Measurements from ENCODE around the gene KRT79. TPM values are rescaled to one million over a fixed set of nuclear protein-coding genes. Genes with fewer than 3 reads are reported as not detected.

The KRT79 gene
- total RNA-seq, 2 donors from 2014 or later = not detected

DNA sequence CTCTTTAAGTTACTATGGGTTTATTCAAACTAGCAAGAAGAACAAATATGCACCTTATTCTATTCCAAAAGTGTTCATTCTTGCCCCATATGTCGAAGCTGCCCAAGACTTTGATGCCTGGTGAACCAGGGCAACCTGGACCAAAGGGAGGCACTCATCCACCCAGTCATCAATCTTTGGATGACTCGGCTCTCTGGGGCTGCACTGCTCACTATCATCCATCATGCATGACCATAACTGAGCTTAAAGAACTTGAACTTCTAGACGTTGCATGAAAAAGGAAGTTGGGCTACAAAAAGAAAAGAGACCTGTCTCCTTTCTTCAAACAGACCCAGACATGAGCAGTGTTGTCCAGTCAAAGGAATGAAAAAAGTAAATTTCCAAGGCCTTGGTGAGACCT, 21.4 kb downstream of the KRT79 start:
- ATAC-seq = no peak
- DNase-seq = no peak
- intact Hi-C loops (cut with DNase I, micrococcal nuclease) = no loop called here

- intact Hi-C loops (cut with DNase I, micrococcal nuclease) = no loop called here
- no peak for ATAC-seq
- no peak for DNase-seq
Measured at GRCh38 chr12:52812073-52812400, 22.1 kb downstream of the KRT79 start.

DNA sequence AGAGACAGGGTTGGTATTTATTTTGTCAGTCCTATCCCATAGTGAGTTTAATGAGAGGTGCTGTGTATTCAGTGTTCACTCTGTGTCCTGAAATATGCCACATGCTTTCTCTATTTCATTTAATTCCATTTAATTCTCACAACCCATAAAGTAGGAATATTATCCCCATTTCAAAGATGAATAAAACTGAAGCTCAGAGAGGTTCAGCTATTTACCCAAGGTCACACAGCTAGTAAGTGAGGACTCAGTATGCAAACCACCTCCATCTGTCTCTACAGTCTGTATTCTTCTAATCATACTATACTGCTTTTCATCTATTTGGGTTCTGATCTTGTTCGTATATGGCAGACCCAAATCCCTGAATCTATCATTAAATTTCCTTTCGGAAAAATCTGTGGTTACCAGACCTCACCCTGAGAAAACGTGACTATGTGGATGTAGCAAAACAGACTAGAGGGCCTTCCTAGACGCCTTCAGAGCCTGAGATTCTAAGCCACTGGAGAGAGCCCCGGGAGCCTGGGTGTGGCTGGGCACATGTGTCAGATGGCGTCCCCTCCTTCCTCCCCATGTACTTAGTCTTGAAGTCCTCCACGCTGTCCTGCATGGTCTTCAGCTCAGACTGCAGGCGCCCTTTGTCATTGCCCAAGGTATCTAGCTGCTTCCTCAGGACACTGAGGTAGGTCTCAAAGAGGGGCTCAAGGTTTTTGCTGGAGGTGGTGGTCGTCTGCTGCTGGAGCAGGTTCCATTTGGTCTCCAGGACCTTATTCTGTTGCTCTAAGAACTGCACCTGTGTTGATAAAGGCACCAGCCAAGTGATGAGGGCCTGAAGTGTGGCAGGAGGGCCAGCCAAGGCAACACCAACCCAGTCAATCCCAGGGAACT, 22.7 kb downstream of the KRT79 start:
- DNase-seq = no peak
- ATAC-seq = no peak
- intact Hi-C loops (cut with DNase I, micrococcal nuclease) = no loop called here

GRCh38 chr12:52810554-52810953, 23.6 kb downstream of the KRT79 start:
- no peak for ATAC-seq
- DNase-seq = no peak
- intact Hi-C loops (cut with DNase I, micrococcal nuclease) = no loop called here

DNA sequence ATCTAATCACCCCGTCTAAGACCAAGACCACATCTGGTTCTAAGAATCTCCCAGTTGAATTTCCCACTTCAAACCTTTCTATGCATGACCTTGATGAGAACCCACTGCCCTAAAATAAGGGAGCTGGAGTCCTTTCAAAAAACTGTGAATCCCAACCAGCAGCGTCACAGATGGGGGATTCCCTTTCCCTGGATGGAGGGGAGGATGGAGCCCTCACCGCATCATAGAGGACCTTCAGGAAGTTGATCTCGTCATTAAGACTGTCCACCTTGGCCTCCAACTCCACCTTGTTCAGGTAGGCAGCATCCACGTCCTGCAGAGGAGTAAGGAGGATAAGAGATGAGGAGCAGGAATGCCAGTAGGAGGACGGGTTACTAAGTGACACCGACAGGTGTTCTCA, 24.9 kb downstream of the KRT79 start:
- ATAC-seq (no peak), DNase-seq (no peak)
- intact Hi-C loops (cut with DNase I, micrococcal nuclease) = no loop called here

DNA sequence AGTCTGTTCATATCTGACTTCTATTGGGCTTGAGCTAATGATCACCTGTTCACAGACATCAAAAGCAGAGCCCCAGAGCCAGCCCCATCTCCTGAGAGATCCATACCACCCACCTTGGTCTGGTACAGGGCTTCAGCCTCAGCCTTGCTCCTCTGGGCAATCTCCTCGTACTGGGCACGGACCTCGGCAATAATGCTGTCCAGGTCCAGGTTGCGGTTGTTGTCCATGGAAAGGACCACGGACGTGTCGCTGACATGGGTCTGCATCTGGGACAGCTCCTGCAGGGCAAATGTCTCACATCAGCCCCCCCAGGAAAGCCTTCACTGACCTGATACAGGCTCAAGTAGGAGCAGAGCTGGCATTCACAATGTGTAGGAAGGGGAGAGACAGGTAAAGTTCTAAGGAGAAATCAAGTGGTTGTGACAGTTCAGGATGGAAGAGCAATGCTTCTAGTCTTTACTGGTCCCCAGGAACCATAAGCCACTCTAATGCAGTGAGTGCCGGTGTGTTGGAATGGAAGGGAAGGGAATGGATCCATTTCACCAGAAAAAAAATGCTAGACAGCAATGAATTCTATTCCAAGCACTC, 25.4 kb downstream of the KRT79 start:
- intact Hi-C loops (cut with DNase I, micrococcal nuclease) = no loop called here
- ATAC-seq = no peak
- no peak for DNase-seq

DNA sequence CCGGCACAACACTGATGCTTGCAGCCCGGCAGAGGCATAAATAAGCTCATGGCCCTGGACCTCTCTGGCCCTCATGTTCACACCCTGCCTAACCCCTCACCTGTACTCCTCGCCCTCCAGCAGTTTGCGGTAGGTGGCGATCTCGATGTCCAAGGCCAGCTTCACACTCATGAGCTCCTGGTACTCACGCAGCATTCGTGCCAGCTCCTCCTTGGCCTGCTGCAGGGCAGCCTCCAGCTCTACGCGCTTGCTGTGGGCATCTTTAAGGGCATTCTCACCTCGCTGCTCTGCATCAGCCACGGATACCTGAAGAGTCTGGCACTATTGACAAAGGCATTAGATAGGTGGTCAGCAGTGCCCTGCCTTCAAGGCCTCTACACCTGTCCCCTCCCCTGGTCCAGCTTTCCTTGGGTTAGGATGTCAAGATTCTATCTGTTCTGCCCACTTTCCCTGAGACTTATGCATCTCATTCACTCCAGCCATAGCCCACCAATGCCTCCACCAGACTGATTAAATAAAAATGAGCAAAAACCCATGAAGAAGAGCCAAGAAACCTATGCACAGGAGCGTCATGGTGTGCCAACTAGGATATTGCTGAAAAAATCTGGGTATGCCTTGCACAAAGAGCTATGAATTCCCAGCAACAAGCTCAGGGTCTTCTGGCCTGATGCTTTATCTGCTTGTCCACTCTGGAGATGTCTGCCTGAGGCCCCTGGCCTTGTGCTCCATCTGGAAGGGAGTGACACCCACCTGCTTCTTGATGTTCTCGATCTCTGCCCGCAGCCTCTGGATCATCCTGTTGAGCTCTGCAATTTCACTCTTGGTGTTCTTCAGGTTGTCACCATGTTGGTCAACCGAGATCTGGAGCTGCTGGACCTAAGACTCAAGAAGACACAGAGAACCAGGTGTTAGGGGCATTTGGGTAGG, 26.3 kb downstream of the KRT79 start:
- intact Hi-C loops (cut with DNase I, micrococcal nuclease) = no loop called here
- no peak for ATAC-seq
- DNase-seq = no peak

- no peak for DNase-seq
- intact Hi-C loops (cut with DNase I, micrococcal nuclease) = no loop called here
- no peak for ATAC-seq
Measured at GRCh38 chr12:52806821-52807543, 27.1 kb downstream of the KRT79 start.

- ATAC-seq = no peak
- intact Hi-C loops (cut with DNase I, micrococcal nuclease) = no loop called here
Measured at GRCh38 chr12:52806169-52806811, 27.8 kb downstream of the KRT79 start.

GRCh38 chr12:52805739-52806138, 28.4 kb downstream of the KRT79 start:
- no peak for DNase-seq
- intact Hi-C loops (cut with DNase I, micrococcal nuclease) = no loop called here
- no peak for ATAC-seq

More at GRCh38 chr12:52806169-52806811, 27.8 kb downstream of the KRT79 start:
- DNase-seq = no peak

DNA sequence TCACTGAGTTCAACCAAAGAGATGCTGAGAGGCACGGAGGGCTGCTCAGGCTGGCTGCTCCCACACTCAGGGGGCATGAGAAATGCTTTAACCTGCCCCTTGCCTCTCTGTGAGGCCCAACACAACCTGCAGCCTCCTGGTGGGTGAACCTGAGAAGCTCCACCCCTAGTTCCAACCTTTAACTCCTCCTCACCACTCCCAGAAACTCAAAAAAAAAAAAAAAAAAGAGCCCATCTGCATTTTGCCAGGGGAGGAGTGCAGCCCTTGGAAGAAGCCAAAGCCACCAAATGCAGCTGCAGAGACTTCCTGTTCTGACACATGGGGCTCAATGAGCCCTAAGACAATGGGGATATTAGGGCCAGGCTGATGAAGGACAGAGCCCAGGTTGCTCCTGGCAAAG, 29.1 kb downstream of the KRT79 start:
- ATAC-seq (no peak), DNase-seq (no peak)
- intact Hi-C loops (cut with DNase I, micrococcal nuclease) = no loop called here

DNA sequence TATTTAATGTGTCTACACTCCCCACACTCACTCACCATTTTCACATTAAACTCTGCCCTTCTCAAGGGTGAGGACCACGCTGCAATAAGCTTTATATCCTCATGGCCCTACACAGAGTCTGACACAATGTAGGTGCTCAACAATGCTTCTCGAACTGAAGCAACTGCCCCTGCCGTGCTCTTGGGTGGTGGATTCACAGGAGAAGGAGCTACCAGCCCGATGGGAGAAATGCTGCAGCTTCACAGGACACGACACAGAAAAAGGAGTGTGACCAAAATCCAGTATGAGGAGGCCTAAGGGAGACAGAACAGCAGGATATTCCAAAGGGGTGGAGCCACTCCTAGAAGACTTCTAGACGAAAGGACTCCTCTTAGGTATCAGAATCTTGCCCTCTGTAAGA, 31.7 kb downstream of the KRT79 start:
- DNase-seq (no peak), ATAC-seq (no peak)
- intact Hi-C loops (cut with DNase I, micrococcal nuclease) = no loop called here

DNA sequence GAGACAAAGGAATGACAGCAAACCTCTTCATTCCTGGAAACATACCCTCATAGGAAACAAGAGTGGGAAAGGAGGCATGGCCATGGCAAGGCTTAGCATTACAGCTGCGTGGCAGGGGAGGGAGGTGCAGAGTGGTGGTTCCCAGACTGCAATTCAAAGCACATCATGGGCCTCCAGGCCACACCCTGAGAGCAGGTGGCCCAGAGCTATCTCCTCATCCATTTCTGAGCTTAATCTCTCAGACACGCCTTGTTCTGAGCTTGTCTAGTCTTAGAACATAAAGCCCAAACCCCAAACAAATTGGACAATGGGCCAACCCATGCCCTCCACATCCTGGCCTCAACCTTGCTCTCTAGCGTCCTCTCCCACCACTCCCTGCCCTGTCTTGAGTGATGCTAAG, 32.3 kb downstream of the KRT79 start:
- no peak for DNase-seq
- ATAC-seq = no peak
- intact Hi-C loops (cut with DNase I, micrococcal nuclease) = no loop called here

- intact Hi-C loops (cut with DNase I, micrococcal nuclease) = no loop called here
- peak; percentile 77 for ATAC-seq
- DNase-seq = peak in 1 of 2 donors; percentile 17
Measured at GRCh38 chr12:52800259-52800917, 33.7 kb downstream of the KRT79 start.

DNA sequence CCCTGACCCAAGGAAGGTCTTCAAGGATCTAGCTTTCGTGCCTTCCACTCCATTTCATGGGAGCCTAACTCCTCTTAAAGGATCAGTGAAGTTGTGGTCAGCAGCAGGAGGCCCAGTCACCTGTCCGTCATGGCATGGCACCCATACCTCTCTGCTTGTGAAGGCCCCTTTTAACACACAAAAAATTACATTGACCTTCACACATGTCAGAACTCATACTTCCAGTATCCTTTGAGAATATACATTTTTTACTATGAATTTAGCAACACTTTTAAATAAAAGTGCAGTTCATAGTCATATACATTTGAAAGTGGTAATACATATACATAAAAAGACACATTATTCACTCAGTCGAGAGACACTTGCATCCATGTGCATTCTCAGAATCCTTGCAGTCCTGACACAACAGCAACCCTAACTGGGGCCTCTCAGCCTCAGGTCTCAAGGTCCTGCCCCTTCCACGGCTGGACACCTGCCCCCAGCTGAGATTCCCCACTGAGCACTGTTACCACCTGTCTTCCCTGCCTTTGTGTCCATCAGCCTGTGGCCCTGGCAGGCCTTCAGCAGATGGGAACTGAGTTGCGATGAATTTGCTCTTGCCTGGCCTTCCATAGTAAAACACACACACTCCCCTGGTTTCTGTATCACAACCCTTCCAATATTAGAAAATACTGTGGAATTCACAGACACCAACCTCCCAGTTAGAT, 34.5 kb downstream of the KRT79 start:
- ATAC-seq (no peak), DNase-seq (no peak)
- intact Hi-C loops (cut with DNase I, micrococcal nuclease) = no loop called here

DNA sequence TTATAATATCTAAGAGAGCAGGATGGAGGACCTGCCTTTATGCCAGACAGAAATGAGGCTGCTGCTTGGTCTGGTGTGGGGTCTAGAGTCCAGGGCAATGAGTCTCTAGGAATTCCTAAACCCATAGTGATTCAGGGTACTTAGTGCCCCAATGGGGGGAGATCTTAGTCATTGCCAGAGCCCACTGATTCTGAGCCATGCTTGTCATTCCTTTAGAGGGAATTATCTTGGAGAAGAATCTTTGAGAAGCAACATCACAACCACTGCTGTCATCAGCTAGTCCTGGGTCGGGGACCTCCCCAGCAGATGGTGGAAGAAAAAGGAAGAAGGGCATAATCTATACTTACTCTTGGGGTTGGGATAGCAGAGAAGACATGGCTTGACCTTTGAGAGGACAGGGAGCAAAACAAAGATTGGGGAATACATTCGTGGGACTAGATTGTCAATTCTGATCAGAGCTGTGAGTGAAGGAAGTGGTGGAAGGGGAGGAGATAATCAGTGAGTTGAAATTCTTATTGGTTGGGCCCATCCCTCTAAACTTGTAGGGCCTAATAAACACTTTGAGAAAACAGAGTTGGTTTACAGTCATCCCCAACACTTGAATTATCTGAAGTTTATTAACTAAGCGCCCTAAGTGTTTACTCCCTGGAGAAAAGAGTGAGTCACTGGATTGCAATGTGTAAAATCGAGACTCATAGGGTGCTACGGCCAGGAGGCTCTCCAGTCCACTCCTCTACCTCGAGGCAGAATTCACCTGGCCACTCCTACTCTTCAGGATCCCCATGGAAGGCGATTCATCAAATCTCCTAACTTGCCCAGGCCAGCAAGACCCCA, 35.2 kb downstream of the KRT79 start:
- intact Hi-C loops (cut with DNase I, micrococcal nuclease) = no loop called here
- DNase-seq = no peak
- no peak for ATAC-seq
